Loucy (cell line): ENCODE measurements around the gene TMED3.

Experiments used
- H2AFZ ChIP-seq: fragments of 200-600 bp; sonication (generic); 2 replicates; pipeline ENCODE4 v1.6.0; 2016; ENCODE audit warnings: antibody characterized with exemption, mild to moderate bottlenecking, low read length, moderate library complexity
- H3F3A ChIP-seq: fragments of 200-600 bp; 2 replicates; pipeline ENCODE4 v1.6.0; 2016; ENCODE audit warnings: antibody characterized with exemption, low read depth, mild to moderate bottlenecking
- H3K27me3 ChIP-seq: fragments of 200-600 bp; sonication (generic); 2 replicates; pipeline ENCODE4 v1.6.1; 2014; ENCODE audit warnings: low read length, mild to moderate bottlenecking; ENCODE audit not compliant: insufficient read depth, poor library complexity, severe bottlenecking
- H3K36me3 ChIP-seq: fragments of 200-600 bp; sonication (generic); 2 replicates; pipeline ENCODE4 v1.6.1; 2016; ENCODE audit warnings: low read length; ENCODE audit not compliant: insufficient read depth
- H3K4me1 ChIP-seq: fragments of 200-600 bp; sonication (generic); 2 replicates; pipeline ENCODE4 v1.5.1; 2014; ENCODE audit warnings: low read length, mild to moderate bottlenecking; ENCODE audit not compliant: insufficient read depth, poor library complexity, severe bottlenecking
- H3K4me2 ChIP-seq: fragments of 200-600 bp; sonication (generic); 2 replicates; pipeline ENCODE4 v1.6.0; 2014; ENCODE audit warnings: antibody characterized with exemption, low read length, low read depth, mild to moderate bottlenecking; ENCODE audit not compliant: poor library complexity, severe bottlenecking
- H3K4me3 ChIP-seq: fragments of 200-600 bp; sonication (generic); 2 replicates; pipeline ENCODE4 v1.5.1; 2014; ENCODE audit warnings: low read length, mild to moderate bottlenecking, mixed read lengths; ENCODE audit not compliant: poor library complexity, severe bottlenecking
- H3K79me2 ChIP-seq: fragments of 200-600 bp; sonication (generic); 2 replicates; pipeline ENCODE4 v1.6.1; 2014; ENCODE audit warnings: low read length; ENCODE audit not compliant: insufficient read depth
- H3K9ac ChIP-seq: fragments of 200-600 bp; sonication (generic); 2 replicates; pipeline ENCODE4 v1.6.0; 2014; ENCODE audit warnings: mild to moderate bottlenecking, low read depth, low read length, moderate library complexity; ENCODE audit not compliant: poor library complexity, severe bottlenecking
- H3K9me2 ChIP-seq: fragments of 200-600 bp; sonication (generic); replicated peaks from 2 replicates; pipeline ENCODE4 v1.6.1; 2016; ENCODE audit warnings: low read depth, low read length, mixed read lengths
- H3K9me3 ChIP-seq: fragments of 200-600 bp; sonication (generic); 2 replicates; pipeline ENCODE4 v1.6.1; 2014; ENCODE audit warnings: mild to moderate bottlenecking, antibody characterized with exemption, low read length, low read depth; ENCODE audit not compliant: insufficient read depth
- H4K20me1 ChIP-seq: fragments of 200-600 bp; sonication (generic); 2 replicates; pipeline ENCODE4 v1.6.0; 2014; ENCODE audit warnings: antibody characterized with exemption, low read length, mild to moderate bottlenecking; ENCODE audit not compliant: insufficient read depth, poor library complexity, severe bottlenecking
- CTCF ChIP-seq: fragments of 200-600 bp; sonication (generic); conservative IDR thresholded peaks from 2 replicates; pipeline ENCODE4 v1.5.1; 2014; ENCODE audit warnings: mild to moderate bottlenecking, antibody characterized with exemption, low read length
- EZH2phosphoT487 ChIP-seq: fragments of 200-600 bp; IDR thresholded peaks from 2 replicates; pipeline ENCODE4 v1.6.1; 2018; ENCODE audit warnings: antibody characterized with exemption, mild to moderate bottlenecking, moderate library complexity, borderline replicate concordance

Gene TMED3

DNA sequence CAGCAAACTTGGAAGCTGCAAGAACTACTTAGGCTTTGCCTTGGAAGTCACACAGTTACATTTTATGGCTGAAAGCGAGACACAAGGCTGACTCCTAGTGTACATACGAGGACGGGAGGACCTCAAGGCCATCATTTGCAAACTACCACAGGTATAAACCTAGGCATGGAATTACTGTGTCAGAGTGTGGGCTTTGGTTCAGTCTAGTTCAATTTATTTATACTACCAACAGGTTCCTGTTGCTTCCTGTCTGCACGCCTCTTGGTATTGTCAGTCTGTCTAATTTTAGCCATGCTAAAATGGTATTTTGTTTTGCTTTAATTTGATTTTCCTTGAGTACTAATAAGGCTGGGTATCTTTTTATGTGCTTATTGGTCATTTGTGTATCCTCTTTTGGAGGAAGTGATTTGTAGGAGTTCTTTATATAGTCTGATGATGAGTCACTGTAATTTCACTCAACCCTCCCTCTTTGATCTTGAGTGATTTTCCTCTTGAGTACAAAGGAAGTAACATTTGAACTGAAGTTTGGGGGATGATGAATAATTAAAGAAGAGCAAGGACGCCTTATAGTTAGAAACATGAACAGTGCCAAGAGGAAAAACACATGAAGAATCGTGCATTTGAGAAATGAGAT, 20.2 kb upstream of the TMED3 start:
- peaks cover 4% of the 10 kb centered on the region for H3K4me1 ChIP-seq
- no peaks in the 10 kb centered on the region for H3K79me2 ChIP-seq
- no peaks in the 10 kb centered on the region for H3K27me3 ChIP-seq
- no peak overlapping the region for H3K4me3 ChIP-seq
- no peaks in the 10 kb centered on the region for H3K9me3 ChIP-seq
- H3K36me3 ChIP-seq: no peaks in the 10 kb centered on the region
- no peak overlapping the region for H2AFZ ChIP-seq
- H3K9me2 ChIP-seq: no peaks in the 10 kb centered on the region
- H3K4me2 ChIP-seq: no peak overlapping the region
- H3F3A ChIP-seq: no peaks in the 10 kb centered on the region
- TF ChIP-seq CTCF: no peak
- TF ChIP-seq EZH2phosphoT487: no peak
- no peaks in the 10 kb centered on the region for H4K20me1 ChIP-seq
- H3K9ac ChIP-seq: no peak overlapping the region

DNA sequence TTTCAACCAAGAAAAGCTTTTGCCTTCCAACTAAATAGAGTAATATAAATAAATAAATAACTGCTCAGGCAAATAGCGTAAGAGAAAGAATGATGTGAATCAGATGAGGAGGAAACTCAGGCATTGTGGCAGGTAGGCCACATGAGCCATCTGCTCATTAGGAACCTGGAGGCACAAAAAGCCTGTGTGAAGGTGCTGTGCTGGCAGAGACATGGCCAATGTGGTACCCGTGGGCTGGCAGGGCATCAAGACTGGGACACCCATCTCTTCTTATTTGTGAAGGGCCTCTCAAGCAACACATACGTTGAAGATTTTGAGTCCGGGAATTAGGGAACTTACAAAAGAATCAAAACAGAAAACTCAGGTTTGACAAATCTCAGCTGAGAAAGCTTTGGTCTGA, 18.9 kb upstream of the TMED3 start:
- Histone ChIP-seq H3K9me3 (no peaks in the 10 kb centered on the region), H3K4me3 (no peak overlapping the region), H3K79me2 (no peaks in the 10 kb centered on the region), H3F3A (no peaks in the 10 kb centered on the region), H3K9me2 (no peaks in the 10 kb centered on the region), H2AFZ (no peak overlapping the region), H3K9ac (no peak overlapping the region), H3K36me3 (no peaks in the 10 kb centered on the region), H4K20me1 (no peaks in the 10 kb centered on the region), H3K4me2 (no peak overlapping the region), H3K4me1 (peaks cover 4% of the 10 kb centered on the region), H3K27me3 (no peaks in the 10 kb centered on the region)
- TF ChIP-seq CTCF (no peak), EZH2phosphoT487 (no peak)

- Histone ChIP-seq H3K4me1 (peaks cover 4% of the 10 kb centered on the region), H4K20me1 (no peaks in the 10 kb centered on the region), H3K79me2 (no peaks in the 10 kb centered on the region), H3K27me3 (peaks cover 9% of the 10 kb centered on the region), H3K9me3 (no peaks in the 10 kb centered on the region), H3K9me2 (no peaks in the 10 kb centered on the region), H2AFZ (no peak overlapping the region), H3K4me3 (no peak overlapping the region), H3K36me3 (no peaks in the 10 kb centered on the region), H3K4me2 (no peak overlapping the region), H3F3A (no peaks in the 10 kb centered on the region), H3K9ac (no peak overlapping the region)
- TF ChIP-seq CTCF (no peak), EZH2phosphoT487 (no peak)
Measured at GRCh38 chr15:79294075-79294474, 16.8 kb upstream of the TMED3 start.
